A549 treated with Hydrocortisone at 1 μM for 4 hours (cell line): ENCODE measurements around the gene SLC37A2. TPM values are rescaled to one million over a fixed set of nuclear protein-coding genes. Genes with fewer than 3 reads are reported as not detected.

Experiments used
- total RNA-seq: library from RNA; stranded (reverse); fragments of 200-300 nt; extraction: Qiagen RNA extraction; gene quantifications from 5 replicates; pipeline ENCODE4 v1.2.3, GENCODE V29; 2022

Gene SLC37A2
- 0.10 to 0.21 TPM (median 0.15 TPM) in 5 replicates for total RNA-seq

GRCh38 chr11:125062931-125063428 lies at the start of gene SLC37A2:
Gene SLC37A2 (plus strand): TSS chr11:125063305. CDS start chr11:125063368, 63 bp downstream.

GRCh38 chr11:125111343-125112207 lies 48.5 kb downstream of the SLC37A2 start, which contains the start of gene TMEM218:
Gene TMEM218 (minus strand): TSS chr11:125111626. CDS start chr11:125102241, 9,385 bp downstream.

Other genes with a start within 250 kb of the SLC37A2 start
- gene ROBO3, start 197.9 kb upstream of the SLC37A2 start, total RNA-seq: 2.0 to 3.8 TPM (median 2.9 TPM) in 5 replicates
- gene ROBO4, start 165.4 kb upstream of the SLC37A2 start, total RNA-seq: not detected in 5 replicates
- not detected in 5 replicates for gene HEPN1, start 144.1 kb upstream of the SLC37A2 start, total RNA-seq
- not detected in 5 replicates for gene HEPACAM, start 127.3 kb upstream of the SLC37A2 start, total RNA-seq
- gene CCDC15, start 109.1 kb upstream of the SLC37A2 start, total RNA-seq: 0.36 to 0.67 TPM (median 0.48 TPM) in 5 replicates
- gene TMEM218, start 48.3 kb downstream of the SLC37A2 start, total RNA-seq: 20.1 to 25.1 TPM (median 21.5 TPM) in 5 replicates
- 0.03 to 0.07 TPM (median 0.03 TPM) in 3 of 5 replicates, not detected in the others for gene PKNOX2, start 101.4 kb downstream of the SLC37A2 start, total RNA-seq